ENCODE measurements around the gene EIF2S3.
"Not testable (repeated sequence)": the region's sequence is repeated elsewhere in the genome, so short reads cannot be mapped to it uniquely, and the experiment has no call there.

EIF2S3 gene

DNA sequence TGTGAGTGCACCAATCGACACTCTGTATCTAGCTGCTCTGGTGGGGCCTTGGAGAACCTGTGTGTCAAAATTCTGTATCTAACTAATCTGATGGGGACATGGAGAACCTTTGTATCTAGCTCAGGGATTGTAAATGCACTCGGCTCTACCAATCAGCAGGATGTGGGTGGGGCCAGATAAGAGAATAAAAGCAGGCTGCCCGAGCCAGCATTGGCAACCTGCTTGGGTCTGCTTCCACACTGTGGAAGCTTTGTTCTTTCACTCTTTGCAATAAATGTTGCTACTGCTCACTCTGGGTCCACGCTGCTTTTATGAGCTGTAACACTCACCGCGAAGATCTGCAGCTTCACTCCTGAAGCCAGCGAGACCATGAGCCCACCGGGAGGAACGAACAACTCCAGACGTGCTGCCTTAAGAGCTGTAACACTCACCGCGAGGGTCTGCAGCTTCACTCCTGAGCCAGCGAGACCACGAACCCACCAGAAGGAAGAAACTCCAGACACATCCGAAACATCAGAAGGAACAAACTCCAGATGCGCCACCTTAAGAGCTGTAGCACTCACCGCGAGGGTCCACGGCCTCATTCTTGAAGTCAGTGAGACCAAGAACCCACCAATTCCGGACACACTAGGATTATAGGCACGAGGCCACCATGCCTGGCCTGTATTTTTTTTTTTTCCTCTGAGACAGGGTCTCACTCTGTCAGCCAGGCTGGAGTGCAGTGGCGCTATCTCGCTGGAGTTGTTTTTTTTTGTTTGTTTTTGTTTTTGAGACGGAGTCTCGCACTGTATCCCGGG, 4.0 kb upstream of the EIF2S3 start:
- not testable (repeated sequence) for DNase-seq

DNA sequence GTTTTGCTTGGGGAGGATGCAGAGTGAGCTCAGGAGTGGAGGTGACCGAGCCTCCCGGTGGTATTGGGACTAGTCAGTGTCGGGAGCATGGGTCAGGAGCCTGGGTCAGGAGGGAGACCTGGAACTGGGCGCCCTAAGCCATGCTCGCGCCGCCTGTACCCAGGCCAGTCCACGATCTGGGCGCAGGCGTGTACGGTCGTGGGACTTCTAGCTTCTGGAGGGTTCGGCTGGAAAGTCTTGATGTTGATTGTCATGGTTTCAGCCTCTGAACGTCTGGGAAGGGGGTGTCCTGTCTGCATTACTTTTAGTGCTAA, 244 bp downstream of the EIF2S3 start:
- no peak for DNase-seq

DNA sequence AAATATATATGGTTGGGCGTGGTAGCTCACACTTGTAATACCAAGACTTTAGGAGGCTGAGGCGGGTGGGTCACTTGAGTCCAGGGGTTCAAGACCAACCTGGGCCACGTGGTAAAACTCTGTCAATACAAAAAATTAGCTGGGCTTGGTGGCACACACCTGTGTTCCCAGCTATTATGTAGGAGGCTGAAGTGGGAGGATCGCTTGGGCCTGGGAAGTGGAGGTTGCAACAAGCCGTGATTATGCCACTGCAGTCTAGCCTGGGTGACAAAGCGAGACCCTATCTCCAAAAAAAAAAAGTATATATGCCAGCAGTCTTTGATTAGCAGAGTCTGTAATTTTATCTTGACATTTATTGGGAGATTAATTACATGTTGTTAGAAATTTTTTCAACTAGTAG, 8.7 kb downstream of the EIF2S3 start:
- DNase-seq, result no peak

DNA sequence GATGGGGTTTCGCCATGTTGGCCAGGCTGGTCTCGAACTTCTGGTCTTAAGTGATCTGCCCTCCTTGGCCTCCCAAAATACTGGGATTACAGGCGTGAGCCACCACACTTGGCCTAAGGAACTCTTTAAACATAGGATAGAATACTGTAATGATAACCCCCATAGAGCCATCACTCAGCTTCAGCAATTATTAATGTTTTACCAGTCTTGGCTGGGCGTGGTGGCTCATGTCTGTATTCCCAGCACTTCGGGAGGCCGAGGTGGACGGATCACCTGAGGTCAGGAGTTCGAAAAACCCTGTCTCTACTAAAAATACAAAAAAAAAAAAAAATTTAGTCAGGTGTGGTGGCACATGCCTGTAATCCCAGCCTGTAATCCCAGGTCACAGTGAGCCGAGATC, 15.1 kb downstream of the EIF2S3 start:
- no peak for DNase-seq

DNA sequence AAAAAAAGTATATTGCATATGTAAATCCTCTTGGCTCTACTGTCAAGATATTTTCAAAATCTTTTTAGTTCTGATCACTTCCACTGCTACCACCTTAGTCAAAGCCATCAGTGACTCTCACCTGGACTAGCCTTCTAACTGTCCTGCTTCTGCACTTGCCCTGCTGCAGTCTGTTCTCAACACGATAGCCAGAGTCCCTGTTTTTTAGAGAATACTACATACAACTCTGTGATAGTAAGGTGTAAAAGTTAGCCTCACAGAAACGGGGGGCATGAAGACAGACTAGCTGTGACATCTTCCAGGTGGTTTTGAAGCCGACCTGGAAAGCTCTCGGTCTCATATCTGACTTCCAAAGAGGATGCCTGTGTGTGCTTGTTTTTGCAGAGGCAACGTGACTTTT, 24.7 kb downstream of the EIF2S3 start:
- DNase-seq, result no peak

DNA sequence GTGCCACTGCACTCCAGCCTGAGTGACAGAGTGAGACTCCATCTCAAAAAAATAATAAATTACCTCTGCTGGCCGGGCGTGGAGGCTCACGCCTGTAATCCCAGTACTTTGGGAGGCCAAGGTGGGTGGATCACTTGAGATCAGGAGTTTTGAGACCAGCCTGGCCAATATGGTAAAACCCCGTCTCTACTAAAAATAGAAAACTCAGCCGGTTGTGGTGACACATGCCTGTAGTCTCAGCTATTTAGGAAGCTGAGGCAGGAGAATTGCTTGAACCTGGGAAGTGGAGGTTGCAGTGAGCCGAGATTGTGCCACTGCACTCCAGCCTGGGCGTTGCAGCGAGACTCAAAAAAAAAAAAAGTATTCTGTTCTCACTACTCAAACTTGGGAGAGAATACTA, 25.5 kb downstream of the EIF2S3 start:
- not testable (repeated sequence) for DNase-seq

DNA sequence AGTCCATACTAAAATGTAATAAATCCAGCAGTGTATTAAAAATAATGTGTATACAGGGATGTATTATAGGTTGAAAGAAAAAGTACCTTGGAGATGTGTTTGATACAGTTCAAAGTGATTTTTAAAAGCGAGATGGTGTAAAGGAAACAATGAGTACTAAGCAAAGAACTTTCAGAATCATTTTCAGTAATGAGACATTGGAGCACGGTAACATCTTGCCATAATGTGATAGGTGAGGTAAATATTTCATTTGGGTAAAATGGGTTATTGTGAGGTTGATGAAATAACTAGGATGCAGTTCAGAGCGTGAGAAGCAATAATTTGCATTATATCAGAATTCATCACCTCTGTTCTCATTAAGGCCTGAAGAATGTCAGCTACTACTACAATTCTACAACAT, 25.9 kb downstream of the EIF2S3 start:
- DNase-seq, result no peak

DNA sequence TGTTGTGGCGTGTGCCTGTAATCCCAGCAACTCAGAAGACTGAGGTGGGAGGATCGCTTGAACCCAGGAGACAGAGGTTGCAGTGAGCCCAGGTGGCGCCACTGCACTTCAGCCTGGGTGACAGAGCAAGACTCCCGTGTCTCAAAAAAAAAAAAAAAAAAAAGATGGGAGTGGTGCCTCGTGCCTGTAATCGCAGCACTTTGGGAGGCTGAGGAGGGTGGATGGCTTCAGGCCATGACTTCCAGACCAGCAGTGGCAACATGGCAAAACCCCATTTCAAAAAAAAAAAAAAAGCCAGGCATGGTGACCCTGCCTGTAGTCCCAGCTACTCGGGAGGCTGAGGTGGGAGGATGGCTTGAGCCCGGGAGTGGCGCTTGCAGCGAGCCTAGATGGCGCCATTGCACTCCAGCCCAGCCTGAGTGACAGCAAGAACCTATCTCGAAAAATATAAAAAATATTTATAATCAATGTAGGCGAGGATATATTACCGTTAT, 27.0 kb downstream of the EIF2S3 start:
- DNase-seq, result peak in 3 of 4 experiments; percentile 2 to 4 (median 3)

DNA sequence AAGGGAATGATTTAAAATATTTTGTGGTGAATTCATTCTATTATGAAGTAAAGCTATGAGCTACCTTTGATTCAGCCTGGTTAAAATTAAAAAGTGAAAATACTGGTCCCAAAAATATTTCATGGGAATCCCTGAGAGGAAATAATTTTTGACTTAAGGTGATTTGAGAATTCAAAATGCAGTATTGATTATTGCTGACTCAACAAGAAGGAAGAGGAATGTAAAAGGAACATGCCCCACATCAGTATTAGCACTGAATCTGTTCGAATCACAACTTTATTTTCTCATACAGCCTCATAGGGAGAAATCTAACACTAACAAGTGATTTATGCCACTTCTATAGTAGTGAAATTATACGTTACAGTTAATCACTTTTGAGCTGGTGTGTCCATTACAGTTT, 27.7 kb downstream of the EIF2S3 start:
- no peak for DNase-seq

DNA sequence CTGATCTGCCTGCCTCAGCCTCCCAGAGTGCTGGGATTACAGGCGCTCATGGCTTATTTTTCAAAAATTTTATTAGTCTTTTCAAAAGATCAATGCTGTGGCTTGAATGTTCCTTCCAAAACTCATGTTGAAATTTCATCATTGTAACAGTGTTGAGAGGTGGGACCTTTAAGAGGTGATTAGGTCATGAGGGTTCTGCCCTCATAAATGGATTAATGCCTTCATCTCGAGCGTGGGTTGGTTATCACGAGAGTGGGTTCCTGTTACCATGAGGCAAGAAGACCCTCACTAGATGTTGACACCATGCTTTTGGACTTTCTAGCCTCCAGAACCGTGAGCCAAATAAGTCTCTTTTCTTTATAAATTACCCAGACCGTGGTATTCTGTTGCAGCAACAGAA, 30.3 kb downstream of the EIF2S3 start:
- no peak for DNase-seq

DNA sequence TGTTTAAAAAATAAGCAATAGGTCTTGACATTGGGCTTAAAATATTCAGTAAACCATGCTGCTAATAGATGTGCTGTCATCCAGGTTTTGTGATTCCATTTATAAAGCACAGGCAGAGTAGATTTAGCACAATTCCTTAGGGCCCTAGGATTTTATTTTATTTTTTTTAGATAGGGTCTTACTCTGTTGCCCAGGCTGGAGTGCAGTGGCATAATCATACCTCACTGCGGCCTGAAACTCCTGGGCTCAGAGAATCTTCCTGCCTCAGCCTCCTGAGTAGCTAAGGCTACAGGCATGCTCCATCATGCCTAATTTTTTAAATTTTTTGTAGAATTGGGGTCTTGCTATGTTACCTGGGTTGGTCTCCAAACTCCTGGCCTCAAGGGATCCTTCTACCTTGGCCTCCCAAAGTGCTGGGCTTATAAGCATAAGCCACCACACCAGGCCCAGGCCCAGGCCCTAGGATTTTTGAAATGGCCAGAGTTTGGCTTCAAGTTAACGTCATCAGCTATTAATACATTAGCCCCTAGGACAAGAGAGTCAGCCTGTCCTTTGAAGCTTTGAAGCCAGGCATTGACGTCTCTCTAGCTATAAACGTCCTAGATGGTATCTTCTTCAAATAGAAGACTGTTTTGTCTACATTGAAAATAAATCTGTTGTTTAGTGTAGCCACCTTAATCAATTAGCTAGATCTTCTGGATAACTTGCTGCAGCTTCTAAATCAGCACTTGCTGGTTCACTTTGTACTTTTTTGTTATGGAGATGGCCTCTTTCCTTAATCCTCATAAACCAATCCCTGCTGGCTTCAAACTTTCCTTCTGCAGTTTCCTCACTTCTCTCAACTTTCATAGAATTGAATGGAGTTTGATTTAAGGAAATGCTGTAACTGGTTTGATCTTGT, 35.8 kb downstream of the EIF2S3 start:
- no peak for DNase-seq

DNA sequence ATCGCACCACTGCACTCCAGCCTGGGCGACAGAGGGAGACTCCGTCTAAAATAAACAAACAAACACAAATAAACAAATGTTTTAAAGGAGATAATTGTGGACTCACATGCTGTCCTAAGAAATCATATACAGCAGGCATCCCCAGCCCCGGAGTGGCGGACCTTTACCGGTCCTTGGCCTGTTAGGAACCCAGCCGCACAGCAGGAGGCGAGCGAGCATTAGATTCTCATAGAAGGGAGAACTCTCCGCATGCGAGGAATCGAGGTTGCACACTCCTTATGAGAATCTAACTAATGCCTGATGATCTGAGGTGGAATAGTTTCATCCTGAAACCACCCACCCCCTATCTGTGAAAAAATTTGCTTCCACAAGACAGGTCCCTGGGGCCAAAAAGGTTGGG, 39.0 kb downstream of the EIF2S3 start:
- DNase-seq, result no peak

DNA sequence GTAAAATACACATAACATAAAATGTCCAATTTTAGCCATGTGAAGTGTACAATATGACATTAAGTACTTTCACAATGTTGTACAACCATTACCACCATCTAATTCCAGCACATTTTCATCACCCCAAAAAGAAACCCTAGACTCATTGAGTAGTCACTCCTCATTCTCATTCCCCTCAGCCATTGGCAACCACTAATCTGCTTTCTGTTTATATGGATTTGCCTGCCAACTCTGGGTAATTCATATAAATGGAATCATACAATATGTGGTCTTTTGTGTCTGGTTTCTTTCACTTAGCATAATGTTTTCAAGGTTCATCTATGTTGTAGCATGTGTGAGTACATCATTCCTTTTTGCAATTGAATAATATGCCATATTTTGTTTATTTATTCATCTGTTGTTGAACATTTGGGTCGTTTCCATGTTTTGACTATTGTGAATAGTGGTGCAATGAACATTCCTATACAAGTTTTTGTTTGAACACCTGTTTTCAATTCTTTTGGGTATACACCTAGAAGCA, 43.0 kb downstream of the EIF2S3 start:
- no peak for DNase-seq

DNA sequence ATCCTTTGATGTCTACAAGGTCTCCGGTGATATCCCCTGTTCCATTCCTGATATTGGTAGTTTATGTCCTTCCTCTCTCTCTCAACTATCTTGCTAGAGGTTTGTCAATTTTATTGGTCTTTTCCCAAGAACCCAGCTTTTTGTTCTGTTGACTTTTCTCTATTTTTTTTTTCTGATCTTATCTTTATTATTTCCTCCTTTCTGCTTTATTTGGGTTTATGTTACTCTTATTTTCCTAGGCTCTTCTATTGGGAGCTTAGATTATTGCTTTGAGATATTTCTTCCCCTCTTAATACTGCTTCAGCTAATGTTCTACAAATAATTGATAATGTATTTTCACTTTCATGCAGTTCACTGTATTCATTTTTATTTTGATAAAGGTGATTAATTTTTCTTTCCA, 44.2 kb downstream of the EIF2S3 start:
- DNase-seq, result no peak

DNA sequence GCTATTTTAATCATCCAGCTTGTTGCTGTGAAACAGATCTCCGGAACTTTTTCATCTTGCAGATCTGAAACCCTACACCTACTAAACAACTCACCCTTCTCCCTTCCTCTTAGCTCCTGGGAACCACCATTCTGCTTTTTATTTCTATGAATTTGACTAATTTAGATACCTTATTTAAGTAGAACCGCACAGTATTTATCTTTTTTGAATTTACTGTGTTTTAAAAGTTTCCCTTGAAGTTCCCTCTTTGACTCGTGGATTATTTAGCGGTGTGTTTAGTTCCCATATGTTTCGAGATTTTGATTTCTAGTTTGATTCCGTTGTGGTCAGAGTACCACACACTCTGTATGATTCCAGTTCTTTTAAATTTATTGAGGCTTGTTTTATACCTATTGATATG, 44.6 kb downstream of the EIF2S3 start:
- no peak for DNase-seq

DNA sequence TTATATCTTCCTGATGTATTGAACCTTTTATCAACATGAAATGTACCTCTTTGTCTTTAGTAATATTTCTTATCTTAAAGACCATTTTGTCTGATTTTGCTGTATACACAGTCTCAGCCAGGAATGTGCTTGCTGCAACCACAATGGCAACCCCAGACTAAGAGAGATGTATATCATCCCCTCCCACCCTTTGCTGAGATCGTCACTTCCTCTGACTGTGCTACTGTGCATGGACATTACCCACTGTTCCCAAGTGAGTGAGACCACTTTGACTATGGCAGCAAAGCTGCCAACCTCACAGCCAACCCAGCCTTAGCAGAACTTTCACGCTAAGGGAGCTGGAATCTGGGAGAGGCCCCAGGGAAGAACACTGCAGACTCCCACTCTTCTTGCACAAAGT, 46.0 kb downstream of the EIF2S3 start:
- DNase-seq, result no peak

DNA sequence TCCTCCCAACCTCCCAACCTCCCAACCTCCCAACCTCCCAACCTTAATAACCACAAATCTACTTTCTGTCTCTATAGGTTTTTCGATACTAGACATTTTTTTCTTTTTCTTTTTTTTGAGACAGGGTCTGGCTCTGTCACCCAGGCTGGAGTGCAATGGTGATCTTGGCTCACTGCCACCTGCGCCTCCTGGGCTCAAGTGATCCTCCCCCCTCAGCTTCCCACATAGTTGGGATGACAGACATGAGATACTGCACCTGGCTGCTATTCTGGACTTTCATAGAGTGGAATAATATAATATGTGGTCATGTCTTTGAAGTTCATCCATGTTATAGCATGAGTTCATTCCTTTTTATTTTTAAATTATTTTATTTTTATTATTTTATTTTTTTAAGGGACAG, 55.3 kb downstream of the EIF2S3 start:
- no peak for DNase-seq

DNA sequence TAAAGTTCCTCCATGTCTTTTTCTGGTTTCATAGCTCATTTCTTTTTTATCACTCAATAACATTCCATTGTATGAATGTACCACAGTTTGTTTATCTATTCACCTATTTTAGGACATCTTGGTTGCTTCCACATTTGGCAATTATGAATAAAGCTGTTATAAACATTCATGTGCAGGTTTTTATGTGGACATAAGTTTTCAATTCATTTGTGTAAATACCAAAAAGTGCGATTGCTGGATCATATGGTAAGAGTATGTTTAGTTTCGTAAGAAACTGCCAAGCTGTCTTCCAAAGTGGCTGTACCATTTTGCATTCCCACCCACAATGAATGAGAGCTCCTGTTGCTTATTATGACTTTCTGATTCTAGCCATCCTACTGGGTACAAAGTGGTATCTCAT, 58.4 kb downstream of the EIF2S3 start:
- no peak for DNase-seq

DNA sequence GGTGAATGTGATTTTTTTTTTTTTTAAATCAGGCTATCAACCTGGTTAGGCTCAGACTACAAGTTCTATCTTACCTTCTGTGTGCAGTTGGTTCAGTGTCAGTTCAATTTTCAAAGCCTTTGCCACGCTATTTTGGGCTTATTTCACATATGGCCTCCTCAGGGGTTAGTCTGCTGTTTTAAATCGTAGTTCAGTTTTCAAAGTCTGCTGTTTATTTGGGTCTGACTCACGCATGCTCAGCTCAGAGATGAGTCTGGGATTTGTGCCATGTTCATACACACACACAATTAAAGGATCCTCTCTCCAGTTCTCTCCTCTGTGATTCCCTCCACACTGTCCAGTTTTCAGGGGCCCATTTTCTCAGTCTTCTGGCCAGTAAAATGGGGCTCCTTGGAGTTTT, 62.5 kb downstream of the EIF2S3 start:
- DNase-seq, result no peak

DNA sequence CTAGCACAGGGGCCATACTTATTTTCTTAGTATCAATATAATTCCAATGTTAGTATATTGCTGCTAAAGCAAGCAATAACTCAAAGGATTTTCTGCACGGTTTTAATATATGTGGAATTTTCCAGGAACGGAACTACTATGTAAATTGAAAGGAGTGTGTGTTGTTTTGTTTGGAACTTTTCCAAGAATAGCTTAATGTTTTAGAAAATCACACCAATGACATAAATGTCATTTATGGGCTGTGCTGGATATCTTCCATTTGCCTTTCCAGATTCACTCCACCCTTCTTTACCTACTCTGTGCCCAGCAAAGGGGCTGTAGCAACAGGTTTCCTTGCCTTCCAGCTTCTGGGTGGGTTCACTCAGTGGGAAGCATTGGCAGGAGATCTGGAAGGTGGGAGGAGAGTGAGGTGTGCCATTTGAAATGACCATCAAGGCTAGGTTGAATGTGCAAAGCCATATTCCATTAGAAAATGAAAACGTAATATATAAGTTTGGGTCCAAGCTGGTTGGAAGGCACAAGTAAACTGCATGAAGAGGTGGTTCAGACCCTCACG, 69.6 kb downstream of the EIF2S3 start:
- no peak for DNase-seq

DNA sequence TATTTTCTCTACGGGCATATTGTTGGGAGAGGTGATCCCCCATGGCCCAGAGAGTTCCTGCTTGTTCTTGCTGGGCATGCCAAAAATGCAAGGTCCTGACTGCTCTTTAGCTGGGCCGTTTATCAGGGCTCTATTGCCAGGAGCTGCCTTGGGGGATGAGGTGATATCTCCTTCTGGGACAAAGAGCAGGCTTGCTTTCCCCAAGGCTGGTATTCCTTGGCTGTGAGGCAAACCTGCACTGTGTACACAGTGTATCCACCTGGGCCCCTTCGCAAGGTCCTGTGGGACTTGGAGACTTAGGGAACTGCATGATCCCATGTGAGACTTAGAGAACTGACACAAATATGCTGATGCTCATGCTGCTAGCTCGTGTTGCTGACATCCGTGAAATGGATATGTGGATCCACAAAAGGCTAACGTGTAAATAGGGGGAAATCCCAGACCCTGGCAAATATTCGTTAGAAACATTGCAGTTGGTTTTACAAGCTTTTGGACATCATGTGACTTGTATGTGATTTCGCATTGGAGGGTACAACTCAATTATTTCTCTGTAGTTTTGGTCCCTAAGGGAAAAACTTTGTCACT, 70.4 kb downstream of the EIF2S3 start:
- no peak for DNase-seq

Measured in activated CD4-positive, CD25-positive, alpha-beta regulatory T cell (primary cell).